Inflammatory macrophage treated with lipopolysaccharide for 4 hours (primary cell): ENCODE measurements around the gene EPDR1.
A peak's percentile ranks its signal among the peaks of the same experiment; 100 is the strongest.

ENCODE experiments used
- DNase-seq: peaks from one replicate; pipeline ENCODE4 v3.0.0-alpha.2; 2020

EPDR1 gene

GRCh38 chr7:37984750-37985390 lies 64.4 kb downstream of the EPDR1 start:
- DNase-seq = no peak

GRCh38 chr7:37986908-37987330 lies 66.5 kb downstream of the EPDR1 start:
- peak; percentile 24 for DNase-seq

- DNase-seq = peak; percentile 90
Measured at GRCh38 chr7:37987732-37988131, 67.3 kb downstream of the EPDR1 start.

GRCh38 chr7:37988721-37989650 lies 68.5 kb downstream of the EPDR1 start:
- DNase-seq = peak; percentile 28

GRCh38 chr7:37990337-37990736 lies 69.9 kb downstream of the EPDR1 start:
- DNase-seq = no peak

GRCh38 chr7:37993060-37993501 lies 72.6 kb downstream of the EPDR1 start:
- no peak for DNase-seq

- no peak for DNase-seq
Measured at GRCh38 chr7:37999673-38000072, 79.2 kb downstream of the EPDR1 start.

- DNase-seq = no peak
Measured at GRCh38 chr7:38000272-38000671, 79.8 kb downstream of the EPDR1 start.
